ENCODE data around the gene CCL13.
A peak's percentile ranks its signal among the peaks of the same experiment; 100 is the strongest.
"Not testable (repeated sequence)": the region's sequence is repeated elsewhere in the genome, so short reads cannot be mapped to it uniquely, and the experiment has no call there.

The CCL13 gene

GRCh38 chr17:34356194-34356593 is at the start of gene CCL13:
CCL13 (plus strand) TSS chr17:34356480; CDS start chr17:34356527, 47 bp downstream.
- no peak for DNase-seq

GRCh38 chr17:34307110-34307509 is 49.2 kb upstream of the CCL13 start:
- no peak for DNase-seq

GRCh38 chr17:34308371-34308770 is 47.9 kb upstream of the CCL13 start:
- DNase-seq: no peak

- DNase-seq: no peak
Measured at GRCh38 chr17:34311291-34311690, 45.0 kb upstream of the CCL13 start.

- DNase-seq: no peak
Measured at GRCh38 chr17:34312080-34312479, 44.2 kb upstream of the CCL13 start.

GRCh38 chr17:34313164-34313563 is 43.1 kb upstream of the CCL13 start:
- no peak for DNase-seq

GRCh38 chr17:34314279-34314678 is 42.0 kb upstream of the CCL13 start:
- no peak for DNase-seq

GRCh38 chr17:34318474-34318873 is 37.8 kb upstream of the CCL13 start:
- no peak for DNase-seq

- no peak for DNase-seq
Measured at GRCh38 chr17:34319039-34319483, 37.2 kb upstream of the CCL13 start, which contains the start of gene CCL8. CCL8 (plus strand) TSS chr17:34319435; CDS start chr17:34319502, 67 bp downstream.

- no peak for DNase-seq
Measured at GRCh38 chr17:34321964-34322363, 34.3 kb upstream of the CCL13 start.

- DNase-seq: not testable (repeated sequence)
Measured at GRCh38 chr17:34327580-34327979, 28.7 kb upstream of the CCL13 start.

- DNase-seq: no peak
Measured at GRCh38 chr17:34337701-34338100, 18.6 kb upstream of the CCL13 start.

- no peak for DNase-seq
Measured at GRCh38 chr17:34339138-34339770, 17.0 kb upstream of the CCL13 start.

GRCh38 chr17:34341916-34342315 is 14.4 kb upstream of the CCL13 start:
- no peak for DNase-seq

- DNase-seq: no peak
Measured at GRCh38 chr17:34347063-34347462, 9.2 kb upstream of the CCL13 start.

GRCh38 chr17:34349751-34350150 is 6.5 kb upstream of the CCL13 start:
- DNase-seq: no peak

GRCh38 chr17:34351096-34351495 is 5.2 kb upstream of the CCL13 start:
- DNase-seq: no peak

GRCh38 chr17:34352191-34352590 is 4.1 kb upstream of the CCL13 start:
- no peak for DNase-seq

- no peak for DNase-seq
Measured at GRCh38 chr17:34354637-34355036, 1.6 kb upstream of the CCL13 start.

GRCh38 chr17:34357398-34357797 is 1.1 kb downstream of the CCL13 start:
- no peak for DNase-seq

- DNase-seq: peak; percentile 65
Measured at GRCh38 chr17:34358631-34359030, 2.4 kb downstream of the CCL13 start.

- DNase-seq: no peak
Measured at GRCh38 chr17:34360601-34361270, 4.5 kb downstream of the CCL13 start.

GRCh38 chr17:34361478-34362061 is 5.3 kb downstream of the CCL13 start:
- peak; percentile 99 for DNase-seq

GRCh38 chr17:34363183-34363661 is 6.9 kb downstream of the CCL13 start, which contains the start of gene CCL1:
CCL1 (minus strand) TSS chr17:34363233; CDS start chr17:34363161, 72 bp downstream.
- no peak for DNase-seq

Data from DMS79 treated with DMSO at 0.1 percent for 48 hours (cell line).